Liver (tissue), 4 donors: ENCODE data around the gene CD163L1. TPM values are rescaled to one million over a fixed set of nuclear protein-coding genes. Genes with fewer than 3 reads are reported as not detected.

ENCODE experiments used
- polyA plus RNA-seq, 2 donors: library from polyadenylated mRNA; stranded (reverse) in 1 of 2; unstranded in 1 of 2; fragments of 200-250 nt in 1 of 2; fragments of >200 nt in 1 of 2; fragmentation: Nextera tagmentation in 1 of 2; extraction: Ambion mirVana in 1 of 2; gene quantifications; one replicate each; pipeline versions ENCODE4 v1.2.1 to v1.2.3, GENCODE V29; 2013 to 2015
- total RNA-seq, 2 donors: library from RNA; depleted of rRNA; stranded (reverse); fragments of >200 nt; gene quantifications; one replicate each; pipeline ENCODE4 v1.2.3, GENCODE V29; 2014
- donor health status: healthy.
- donor health status: healthy.
- donor health status: healthy.

The CD163L1 gene
- total and polyA plus RNA-seq, 4 donors, result 0.31 to 8.4 (median 1.1) TPM

Other genes starting within 250 kb of the CD163L1 start
- not detected for gene ACSM4, start 140.1 kb downstream of the CD163L1 start, total RNA-seq
- not detected for gene ACSM4, start 140.1 kb downstream of the CD163L1 start, polyA plus RNA-seq
- gene CD163, start 59.6 kb upstream of the CD163L1 start, total RNA-seq, result 100 to 1,000 TPM; 101 to 153 TPM
- gene CD163, start 59.6 kb upstream of the CD163L1 start, polyA plus RNA-seq, result 10 to 100 TPM; 61.1 to 80.4 TPM
- gene APOBEC1, start 221.8 kb upstream of the CD163L1 start, total RNA-seq, result not detected
- not detected for gene APOBEC1, start 221.8 kb upstream of the CD163L1 start, polyA plus RNA-seq